GM18517 (cell line): ENCODE results near the gene TNIK.
"Not testable (repeated sequence)": the region's sequence is repeated elsewhere in the genome, so short reads cannot be mapped to it uniquely, and the experiment has no call there.

Experiments
- ATAC-seq: cut with Tn5 transposase; IDR thresholded peaks from one replicate; pipeline ENCODE4 v1.9.1; 2021; ENCODE audit warnings: mild to moderate bottlenecking, moderate library complexity; ENCODE audit not compliant: unreplicated experiment

TNIK gene

DNA sequence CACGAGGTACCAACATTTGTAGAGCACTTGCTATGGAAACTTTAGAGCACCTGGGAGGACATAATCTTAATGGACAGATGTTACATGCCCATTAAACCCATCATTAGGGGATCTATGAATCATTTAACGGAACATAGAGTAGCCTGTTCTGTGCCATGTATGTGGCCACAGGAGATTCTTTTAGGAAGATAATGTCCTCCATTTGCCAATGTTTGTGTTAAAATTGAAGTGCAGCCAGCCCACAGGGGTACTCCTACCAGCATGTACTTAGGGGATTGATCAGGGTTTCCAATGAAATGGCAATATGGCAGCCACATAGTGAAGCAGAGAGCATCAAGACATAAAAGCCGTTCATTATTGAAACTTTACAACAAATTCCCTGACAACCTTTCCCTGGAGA lies 70.7 kb downstream of the TNIK start:
- ATAC-seq, result no peak

DNA sequence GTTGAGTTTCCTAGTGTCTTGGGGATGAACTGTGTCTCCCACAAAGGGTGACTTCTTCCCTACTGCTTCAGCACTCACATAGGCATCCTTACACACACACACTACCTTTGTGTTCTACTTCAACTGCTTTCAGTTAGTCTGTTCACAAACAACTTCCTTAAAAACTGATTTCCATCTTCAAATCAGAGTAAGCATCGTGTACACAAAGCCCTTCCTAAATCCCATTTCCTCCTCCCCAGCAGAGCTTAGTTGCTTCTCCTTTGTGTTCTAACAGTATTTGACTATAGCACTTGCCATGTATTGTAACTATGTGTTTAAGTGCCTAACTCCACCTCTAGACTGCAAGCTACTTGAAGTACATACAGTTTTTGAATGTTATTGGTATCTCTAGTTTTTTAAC lies 71.7 kb downstream of the TNIK start:
- ATAC-seq, result no peak

DNA sequence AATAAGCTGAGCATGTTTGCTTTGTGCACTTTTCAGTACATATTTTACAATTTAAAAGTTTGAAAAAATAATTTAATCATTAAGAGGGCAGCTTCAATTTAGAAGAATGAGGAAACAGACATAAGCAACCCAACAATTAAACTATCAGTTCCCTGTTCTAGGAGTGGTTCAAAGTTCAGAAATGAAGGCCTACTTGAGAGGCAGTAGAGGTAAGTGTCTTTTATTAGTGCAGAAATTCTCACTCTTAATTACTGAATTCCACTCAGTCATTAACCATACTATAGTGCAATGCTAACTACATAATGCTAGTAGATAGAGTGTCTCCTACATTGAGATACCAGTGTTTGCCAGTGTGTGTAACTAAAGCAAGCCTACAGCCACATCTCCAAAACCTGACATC lies 73.1 kb downstream of the TNIK start:
- ATAC-seq, result no peak

DNA sequence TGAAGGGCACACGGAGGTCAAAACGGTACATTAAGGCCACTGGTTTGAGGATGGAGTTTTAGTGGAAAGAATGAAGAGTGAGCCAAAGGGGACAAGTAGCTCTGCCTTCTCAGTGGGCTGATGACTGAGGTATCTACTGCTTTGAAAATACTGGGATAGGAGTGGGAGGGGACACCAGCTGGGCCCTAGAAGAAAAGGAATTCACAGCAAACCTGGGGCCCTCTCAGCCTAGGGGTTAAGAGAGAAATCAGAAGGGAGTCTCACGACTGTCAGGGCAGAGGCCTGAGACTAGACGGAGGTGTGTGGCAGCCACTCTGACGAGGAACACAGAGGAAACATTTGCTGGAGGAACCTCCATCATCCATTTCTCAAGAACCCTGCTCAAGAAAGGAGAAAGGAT lies 75.1 kb downstream of the TNIK start:
- ATAC-seq, result no peak

DNA sequence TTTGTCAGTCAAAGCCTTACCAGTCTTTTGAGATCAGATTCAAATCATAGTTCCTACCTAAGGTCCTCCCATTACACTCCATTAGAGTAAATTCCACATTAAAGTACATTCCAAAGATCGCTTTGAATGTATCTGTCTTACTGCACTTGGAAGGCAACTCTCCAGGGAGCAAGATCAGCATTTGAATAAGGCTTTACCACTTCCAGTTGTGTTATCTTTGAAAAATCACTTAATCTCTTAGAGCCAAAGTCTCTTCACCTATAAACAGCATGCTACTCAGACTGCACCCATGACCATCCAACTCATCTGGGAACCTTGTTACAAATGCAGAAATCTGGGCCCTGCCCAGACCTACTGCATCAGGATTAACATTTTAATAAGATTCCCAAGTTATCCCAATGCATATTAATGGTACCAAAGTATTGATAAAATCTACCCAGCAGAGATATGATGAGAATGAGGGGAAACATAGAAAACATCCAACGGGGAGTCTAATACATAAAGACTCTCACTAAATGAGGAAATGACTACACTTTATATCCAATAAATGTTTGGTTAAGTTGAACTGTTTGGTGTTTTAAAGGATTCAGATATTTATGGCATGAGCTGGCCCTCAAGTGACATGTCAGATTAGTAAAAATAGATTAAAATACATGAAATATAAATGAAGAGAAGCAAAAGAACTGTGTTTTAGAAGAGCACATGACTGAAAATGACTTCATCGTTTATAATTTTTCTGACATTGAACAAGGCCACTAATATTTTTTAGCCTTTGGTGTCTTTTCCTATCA lies 75.9 kb downstream of the TNIK start:
- ATAC-seq, result no peak

DNA sequence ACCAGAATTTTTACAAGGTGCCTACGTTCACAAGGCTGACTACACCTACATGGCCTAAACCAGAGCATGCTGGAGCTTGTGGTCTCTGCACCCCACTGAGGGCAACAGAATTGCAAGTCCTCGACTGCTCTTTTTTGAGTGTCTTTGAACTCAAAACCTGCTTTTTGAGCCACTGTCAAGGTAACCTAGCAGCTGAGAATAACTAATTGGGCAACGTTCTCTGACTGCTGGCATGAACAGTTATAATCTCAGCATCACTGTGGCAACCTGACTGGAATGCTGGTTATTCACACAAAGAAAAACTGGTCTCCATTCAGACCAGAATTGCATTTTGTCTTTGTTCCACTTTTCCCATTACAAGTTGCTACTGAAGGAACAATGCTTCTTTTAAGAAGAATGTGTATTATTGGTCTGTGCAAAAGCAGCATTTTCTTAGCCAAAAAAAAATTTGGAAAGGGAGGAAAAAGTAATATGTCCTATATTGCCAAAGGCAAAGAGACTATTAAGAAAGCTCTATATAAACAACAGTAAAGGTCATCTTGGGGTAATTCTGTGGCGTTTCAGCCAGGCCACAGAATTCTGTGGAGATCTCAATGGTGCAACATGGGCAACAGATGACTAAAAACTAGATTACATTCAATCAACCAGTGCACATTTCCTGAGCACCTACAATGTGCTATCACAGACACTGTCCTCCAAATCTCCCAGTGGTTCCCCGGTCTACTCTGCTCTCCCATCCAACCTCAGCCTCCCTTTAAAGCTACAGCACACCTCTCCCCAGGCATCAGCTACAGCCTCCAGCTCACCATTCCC lies 76.8 kb downstream of the TNIK start:
- ATAC-seq, result no peak

DNA sequence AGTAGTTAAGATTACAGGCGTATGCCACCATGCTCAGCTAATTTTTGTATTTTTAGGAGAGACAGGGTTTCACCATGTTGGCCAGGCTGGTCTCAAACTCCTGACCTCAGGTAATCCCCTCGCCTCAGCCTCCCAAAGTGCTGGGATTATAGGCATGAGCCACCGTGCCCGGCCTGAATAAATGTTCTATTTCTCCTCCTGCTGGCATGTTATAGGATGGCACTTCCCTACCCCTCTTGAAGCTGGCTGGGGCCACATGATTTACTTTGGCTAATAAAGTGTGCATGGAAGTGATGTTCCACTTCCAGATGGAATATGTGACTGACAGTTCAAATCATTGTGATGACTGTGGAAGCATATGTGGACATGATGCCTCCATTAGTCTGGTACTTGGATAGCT lies 77.9 kb downstream of the TNIK start:
- ATAC-seq, result not testable (repeated sequence)

DNA sequence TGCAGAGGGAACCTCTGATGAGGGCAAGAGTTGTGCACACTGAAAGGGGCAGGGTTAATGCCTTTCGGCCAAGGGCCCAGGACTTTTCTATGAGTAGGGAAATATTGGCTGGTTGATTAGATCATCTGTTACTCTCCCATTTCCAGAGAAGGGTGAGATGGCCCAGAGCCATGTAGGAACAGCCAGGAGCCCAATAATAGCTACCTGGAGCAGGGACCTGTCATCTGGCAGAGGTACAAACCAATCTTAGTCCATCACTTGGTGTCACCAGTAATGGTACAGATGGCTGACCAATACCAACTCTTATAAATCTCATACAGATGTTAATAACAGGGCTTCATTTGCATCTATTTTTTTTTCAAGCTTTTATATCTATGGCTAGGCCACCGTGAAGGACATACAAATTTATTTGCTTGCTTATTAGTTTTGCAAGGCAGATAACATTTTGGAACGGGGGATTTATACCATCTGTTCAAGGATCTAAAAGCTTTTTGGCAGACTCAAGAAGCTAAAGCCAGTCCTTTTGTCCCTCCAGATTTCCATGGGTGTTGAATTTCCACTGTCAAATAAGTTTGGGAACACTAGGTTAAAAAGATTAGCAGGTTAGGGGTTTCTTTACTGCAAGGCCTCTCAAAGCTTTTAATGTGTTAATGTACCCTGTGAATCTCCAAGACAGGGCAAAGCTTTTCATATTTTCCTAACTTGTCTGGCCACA lies 79.3 kb downstream of the TNIK start:
- no peak for ATAC-seq

DNA sequence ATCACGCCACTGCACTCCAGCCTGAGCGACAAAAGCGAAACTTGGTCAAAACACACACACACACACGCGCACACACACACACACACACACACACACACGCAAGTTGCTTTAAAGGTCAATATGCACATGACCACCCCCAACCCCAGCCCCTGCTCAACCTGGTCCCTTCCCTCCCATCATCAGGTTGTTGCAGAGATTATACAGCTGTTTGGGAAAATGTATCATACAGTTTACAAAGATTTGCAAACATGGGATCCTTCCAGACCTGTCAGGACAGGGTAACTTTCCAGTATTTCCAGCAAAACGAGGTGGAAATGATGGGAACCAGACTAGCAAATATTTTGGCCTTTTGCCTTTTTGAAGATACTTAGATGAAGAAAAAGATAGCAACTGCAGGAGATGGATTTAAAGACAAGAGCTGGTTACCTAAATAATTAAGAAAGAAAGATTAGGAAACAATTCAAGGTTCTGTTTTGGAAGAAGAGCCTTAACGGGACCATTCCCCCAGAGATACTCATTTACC lies 80.2 kb downstream of the TNIK start:
- ATAC-seq, result no peak

DNA sequence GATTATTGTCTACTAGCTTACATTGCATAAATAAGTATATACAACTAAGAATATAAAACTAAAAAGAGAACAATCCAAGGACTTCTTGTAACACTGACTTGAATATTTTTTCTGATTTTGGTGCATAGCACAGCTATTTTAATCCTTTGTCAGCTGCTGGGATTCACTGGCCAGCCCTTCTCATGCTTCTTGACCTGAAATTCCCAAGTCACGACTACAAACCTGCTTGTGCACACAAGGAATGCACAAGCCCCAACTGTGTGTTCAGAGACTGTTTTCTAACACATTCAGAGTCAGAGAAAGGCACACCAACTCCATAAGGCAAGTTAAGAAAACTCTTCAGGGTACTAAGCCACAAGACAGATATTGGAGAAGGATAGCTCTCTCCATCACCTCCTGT lies 80.9 kb downstream of the TNIK start:
- ATAC-seq, result no peak

DNA sequence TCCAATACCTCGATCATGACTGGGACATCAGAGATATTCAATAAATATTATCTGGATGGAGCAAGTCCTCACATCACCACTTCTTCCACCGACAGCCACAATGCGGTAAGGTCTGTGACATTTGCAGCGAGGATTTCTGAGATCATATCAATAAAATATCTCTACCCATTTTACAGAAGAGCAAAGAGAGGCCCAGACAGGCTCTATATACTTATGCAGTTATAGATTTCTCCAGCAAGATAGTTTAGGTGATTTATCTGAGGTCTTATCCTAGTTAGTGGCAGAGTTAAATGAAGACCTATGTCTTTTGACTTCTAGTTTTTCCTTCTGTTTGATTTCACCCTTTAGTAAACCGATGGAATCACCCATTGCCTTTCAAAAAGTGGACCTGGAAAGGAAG lies 81.6 kb downstream of the TNIK start:
- ATAC-seq, result no peak

DNA sequence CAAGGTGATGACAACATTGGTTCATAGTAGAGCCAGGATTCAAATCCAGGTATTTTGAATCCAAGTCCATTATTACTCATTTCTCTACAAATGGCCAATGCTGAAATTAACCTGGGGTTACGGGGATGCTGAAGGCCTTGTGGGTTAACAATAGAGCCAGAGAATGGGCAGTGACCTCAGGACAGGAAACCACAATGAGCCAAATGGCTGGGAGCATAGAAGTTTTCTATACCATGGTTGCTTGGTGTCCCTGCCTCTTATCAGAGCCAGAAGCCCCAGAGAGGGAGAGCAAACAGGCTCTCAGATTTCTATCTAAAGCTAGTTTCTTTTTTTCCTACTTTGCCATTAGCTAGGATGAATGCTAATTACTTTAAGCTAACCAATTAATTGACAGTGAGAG lies 82.3 kb downstream of the TNIK start:
- ATAC-seq, result no peak

DNA sequence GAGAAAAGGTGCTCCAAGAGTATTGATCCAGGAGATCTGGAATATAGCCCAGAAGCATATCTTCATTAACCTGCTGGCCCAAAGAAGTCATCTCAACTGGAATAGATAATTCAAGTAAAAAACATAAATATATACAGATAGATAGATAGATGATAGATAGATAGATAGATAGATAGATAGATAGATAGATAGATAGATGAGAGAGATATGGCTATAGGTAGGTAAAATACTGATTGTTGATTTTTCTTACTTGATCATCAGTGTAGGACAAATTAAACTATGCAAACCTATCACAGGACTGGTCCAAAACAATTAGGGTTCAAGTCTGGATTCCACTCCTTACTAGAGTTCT lies 83.6 kb downstream of the TNIK start:
- no peak for ATAC-seq

DNA sequence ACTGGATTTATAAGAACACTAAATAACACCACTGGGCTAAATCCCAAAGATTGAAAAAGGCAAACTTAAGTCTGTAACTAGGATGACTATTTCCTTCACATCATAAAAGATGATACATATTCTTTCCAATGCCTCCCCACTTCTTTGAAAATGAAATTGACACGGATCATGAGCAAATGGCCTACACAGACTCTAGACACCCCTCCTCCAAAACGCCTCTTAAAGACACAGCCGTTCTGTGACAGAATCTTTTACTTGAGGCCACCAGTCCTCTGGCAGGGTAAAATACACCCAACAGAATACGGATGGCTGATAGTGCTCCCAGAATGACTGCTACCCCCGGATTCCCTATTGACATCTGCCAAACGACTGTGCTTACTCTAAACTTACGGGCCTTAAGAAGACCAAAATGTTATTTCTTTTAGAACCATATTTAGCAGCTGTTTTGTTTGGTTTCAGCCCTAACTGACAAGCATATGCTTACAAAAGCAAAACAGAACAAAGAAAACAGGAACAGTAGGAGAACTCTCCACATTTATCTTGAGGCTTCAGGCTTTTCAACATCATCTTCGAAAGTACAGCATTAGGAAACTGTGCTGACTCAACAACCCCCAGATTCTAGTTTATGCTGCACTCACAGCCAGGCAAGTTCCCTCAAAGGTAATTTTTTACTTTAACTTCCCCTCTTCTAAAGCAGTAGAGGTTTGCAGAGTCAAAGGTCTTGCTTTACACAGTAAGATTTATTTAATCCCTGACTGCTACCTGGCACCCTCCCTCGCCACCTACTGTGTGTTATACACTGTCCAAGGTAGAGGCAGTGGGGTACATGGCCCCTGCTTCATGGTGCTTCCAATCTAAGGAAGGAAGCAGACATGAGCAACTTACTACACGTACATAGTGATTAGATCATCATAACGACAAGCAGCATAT lies 84.3 kb downstream of the TNIK start:
- ATAC-seq, result no peak

DNA sequence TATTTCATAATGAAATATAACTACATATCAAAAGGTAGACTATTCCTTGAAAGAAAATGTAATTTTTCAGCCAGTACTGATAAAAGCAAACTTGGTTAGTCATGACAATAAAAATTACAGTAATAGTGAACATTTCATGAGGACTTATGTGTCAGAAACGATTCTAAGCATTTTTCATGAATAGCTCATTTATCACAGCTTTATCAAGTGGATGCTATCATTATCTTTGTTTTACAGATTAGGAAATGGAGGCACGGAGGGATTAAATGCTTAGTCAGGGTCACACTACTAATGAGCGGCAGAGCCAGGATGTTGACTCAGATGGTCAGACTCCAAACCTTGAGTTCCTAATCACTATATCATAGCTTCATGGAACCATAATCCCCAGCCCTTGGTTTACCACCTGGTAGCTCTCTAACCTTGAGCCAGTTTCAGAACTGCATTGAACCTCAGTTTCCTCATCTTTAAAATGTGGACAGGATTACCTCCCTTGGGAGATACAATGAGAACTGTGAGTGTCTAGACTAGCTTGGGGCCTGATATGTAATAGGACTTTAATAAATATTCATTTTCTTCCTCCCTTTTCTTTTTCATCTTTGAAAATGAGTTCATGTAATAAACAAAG lies 85.4 kb downstream of the TNIK start:
- no peak for ATAC-seq

DNA sequence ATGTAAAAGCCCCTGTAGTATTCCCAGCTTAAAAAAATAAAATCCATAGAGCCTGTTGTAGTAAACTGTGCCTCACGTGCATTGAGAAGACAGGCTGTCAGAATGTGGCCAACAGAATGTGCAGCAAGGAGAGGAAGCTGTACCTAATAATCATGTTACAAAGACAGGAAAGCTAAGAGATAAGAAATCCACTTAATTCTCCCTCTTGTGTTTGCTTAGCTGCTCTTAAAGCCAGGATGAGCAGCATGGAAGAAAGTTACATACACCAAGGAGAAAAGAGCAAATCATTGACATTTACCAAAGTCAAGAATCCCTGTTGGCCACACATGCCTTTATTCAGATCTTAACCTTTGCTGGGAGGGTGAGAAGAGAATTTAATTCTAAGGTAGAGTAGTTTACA lies 85.9 kb downstream of the TNIK start:
- ATAC-seq, result no peak

DNA sequence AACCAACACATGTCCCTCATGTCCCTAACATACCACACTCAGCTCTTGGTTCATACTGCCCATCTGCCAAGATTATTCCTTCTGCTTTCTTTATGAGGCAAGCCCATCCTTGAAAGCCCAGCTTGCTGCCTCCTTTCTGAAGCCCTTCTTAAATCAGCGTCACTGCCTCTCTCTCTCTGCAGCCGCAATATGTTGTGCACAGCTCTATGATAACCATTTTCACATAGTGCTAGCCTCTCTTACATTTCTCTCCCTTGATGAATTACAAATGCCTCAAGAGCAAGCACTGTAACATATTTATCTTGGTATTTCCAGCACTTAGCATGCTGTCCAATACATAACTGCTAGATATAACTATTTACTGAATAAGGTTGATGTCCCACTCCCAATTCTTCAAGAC lies 86.5 kb downstream of the TNIK start:
- ATAC-seq, result no peak

DNA sequence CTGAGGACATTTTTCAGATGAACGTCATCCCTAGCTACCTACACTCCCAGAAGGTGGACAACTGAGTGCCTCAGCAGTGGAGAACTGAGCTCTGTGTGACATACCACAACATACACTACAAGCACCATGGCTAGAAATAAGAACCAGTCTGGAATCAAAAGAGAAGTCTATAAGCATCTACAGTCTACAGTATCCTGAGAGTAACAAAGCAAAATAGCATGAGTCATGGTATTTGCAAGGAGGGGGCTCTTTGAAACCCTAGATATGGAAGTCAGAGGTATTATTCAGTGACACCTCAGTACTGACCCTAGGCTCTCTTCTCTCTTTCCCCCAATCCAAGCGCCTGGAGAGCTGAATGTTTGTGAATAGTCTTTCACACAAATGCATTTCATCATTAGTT lies 87.5 kb downstream of the TNIK start:
- no peak for ATAC-seq

DNA sequence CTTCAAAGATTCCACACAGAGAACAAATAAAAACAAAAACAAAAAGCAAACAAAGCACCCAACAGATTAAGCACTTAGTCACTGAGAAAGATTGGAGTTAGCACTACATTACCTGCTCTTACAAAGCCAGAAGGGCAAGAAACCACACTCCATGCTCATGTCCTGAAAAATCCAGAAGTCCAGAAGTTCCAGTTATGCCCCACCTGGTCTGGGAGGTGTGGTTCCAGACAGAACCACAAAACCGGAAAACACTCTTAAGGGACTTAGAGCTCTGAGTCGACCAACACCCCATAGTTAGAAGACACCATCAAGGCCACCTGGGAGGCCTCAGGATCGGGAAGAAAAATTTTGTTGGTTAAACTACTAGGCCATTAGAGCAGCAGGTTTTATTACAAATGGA lies 88.9 kb downstream of the TNIK start:
- ATAC-seq, result no peak

DNA sequence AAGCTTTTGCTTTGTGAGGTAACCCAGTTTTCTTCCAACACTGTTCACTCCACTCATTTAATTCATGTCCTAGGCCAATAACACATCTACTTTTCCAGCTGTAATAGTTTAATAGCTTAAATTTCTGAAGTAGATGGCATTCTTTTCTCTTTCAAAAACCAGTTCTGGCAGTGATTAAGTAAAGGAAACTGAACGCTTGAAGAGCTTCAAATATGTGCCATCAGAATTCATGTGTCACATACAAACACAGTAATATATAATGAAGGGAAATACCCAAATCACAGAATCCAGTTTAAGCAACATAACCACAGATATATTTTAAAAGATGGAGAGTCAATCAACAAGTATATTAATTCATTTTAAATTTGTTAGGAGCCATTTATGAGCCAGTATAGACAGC lies 91.0 kb downstream of the TNIK start:
- ATAC-seq, result no peak
